Mesothelial cell of epicardium (in vitro differentiated cells): ENCODE results near the gene ZDHHC14. TPM values are rescaled to one million over a fixed set of nuclear protein-coding genes. Genes with fewer than 3 reads are reported as not detected.

Experiments used
- DNase-seq, 2 experiments: peaks; one replicate each; pipeline ENCODE4 v3.0.0; 2021; ENCODE audit warnings: low spot score in 2 of 2; ENCODE audit not compliant: unreplicated experiment in 2 of 2
- H3K27ac Mint-ChIP-seq: 2 replicates; pipeline ENCODE4 v1.8.0; 2021; ENCODE audit warnings: mixed read lengths
- H3K27me3 Mint-ChIP-seq: 2 replicates; pipeline ENCODE4 v1.8.0; 2021; ENCODE audit warnings: low read depth, mixed read lengths
- H3K36me3 Mint-ChIP-seq: 2 replicates; pipeline ENCODE4 v1.8.0; 2021; ENCODE audit warnings: mixed read lengths
- H3K4me1 Mint-ChIP-seq: 2 replicates; pipeline ENCODE4 v1.8.0; 2021; ENCODE audit warnings: mixed read lengths
- H3K4me3 Mint-ChIP-seq: 2 replicates; pipeline ENCODE4 v1.8.0; 2021; ENCODE audit warnings: mild to moderate bottlenecking, moderate library complexity, mixed read lengths
- H3K9me3 Mint-ChIP-seq: 2 replicates; pipeline ENCODE4 v1.8.0; 2021; ENCODE audit warnings: mixed read lengths
- total RNA-seq: library from RNA; stranded (reverse); gene quantifications from 3 replicates; pipeline ENCODE4 v1.2.1, GENCODE V29; 2021
- TF ChIP-seq, protein P1 (sequence below): fragments of 200-600 bp; sonication (generic); IDR thresholded peaks from one replicate; pipeline ENCODE4 v1.5.0; 2021; ENCODE audit warnings: antibody characterized with exemption; ENCODE audit not compliant: unreplicated experiment

ZDHHC14 gene
- total RNA-seq, 1 donor from 2014 or later, result 11.3 TPM

DNA sequence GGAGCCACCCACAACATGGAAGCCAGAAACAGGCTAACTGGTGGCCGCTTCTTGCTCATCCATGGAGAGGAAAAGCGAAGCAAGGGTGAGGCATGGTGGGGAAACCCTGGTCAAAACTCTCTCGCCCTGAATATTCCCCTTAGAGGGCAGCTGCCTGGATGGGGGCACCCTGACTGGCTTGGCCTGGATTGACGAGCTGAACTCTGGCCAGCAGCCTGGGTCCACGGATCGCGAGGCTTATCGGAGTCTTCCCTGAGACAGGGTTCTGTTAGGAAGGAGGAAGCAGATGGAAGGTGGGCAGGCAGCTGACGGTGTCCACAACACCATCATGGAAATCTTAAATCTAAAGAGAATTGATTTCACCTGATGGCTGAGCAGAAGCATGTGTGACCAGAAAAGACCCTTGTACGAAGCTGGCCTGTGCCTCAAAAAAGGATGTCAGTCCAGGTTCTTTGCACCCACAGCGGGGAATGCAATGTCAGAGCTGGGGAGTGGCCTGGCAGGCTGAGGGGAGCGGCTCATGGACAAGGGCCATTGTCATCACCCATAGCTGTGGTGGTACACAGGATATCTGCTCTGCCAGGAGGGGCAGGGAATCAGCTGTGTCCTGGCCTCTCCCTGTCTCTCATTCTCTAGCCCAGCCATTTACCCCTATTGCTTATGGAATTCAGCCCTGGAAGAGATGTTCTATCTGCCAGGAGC lies 332.6 kb downstream of the ZDHHC14 start:
- Mint-ChIP-seq H3K27me3 (no peaks in the 10 kb centered on the region), H3K36me3 (no peaks in the 10 kb centered on the region), H3K27ac (no peak overlapping the region), H3K4me3 (no peak overlapping the region), H3K4me1 (peaks cover 23% of the 10 kb centered on the region), H3K9me3 (no peaks in the 10 kb centered on the region)
- DNase-seq, result no peak
- TF ChIP-seq, protein P1, sequence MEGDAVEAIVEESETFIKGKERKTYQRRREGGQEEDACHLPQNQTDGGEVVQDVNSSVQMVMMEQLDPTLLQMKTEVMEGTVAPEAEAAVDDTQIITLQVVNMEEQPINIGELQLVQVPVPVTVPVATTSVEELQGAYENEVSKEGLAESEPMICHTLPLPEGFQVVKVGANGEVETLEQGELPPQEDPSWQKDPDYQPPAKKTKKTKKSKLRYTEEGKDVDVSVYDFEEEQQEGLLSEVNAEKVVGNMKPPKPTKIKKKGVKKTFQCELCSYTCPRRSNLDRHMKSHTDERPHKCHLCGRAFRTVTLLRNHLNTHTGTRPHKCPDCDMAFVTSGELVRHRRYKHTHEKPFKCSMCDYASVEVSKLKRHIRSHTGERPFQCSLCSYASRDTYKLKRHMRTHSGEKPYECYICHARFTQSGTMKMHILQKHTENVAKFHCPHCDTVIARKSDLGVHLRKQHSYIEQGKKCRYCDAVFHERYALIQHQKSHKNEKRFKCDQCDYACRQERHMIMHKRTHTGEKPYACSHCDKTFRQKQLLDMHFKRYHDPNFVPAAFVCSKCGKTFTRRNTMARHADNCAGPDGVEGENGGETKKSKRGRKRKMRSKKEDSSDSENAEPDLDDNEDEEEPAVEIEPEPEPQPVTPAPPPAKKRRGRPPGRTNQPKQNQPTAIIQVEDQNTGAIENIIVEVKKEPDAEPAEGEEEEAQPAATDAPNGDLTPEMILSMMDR, result no peak

DNA sequence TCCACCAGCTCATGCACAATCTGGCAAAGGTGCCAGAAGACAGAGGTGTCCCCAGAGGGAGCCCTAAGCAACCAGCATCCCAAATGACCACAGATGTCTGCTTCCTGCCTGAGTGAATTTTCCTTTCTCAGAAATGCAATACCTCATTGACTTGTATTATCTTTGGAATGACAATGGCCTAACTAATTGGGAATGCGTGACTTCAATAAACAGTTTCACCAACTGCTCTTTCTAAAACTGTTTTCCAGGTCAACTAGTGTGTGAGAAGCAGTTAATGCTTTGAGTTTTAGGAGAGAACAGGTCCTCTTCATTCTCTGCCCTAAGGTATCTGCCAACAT lies 333.1 kb downstream of the ZDHHC14 start:
- Mint-ChIP-seq H3K27ac (no peak overlapping the region), H3K4me1 (peaks cover 24% of the 10 kb centered on the region), H3K36me3 (no peaks in the 10 kb centered on the region), H3K9me3 (no peaks in the 10 kb centered on the region), H3K4me3 (no peak overlapping the region), H3K27me3 (no peaks in the 10 kb centered on the region)
- TF ChIP-seq, protein P1, result no peak
- no peak for DNase-seq

DNA sequence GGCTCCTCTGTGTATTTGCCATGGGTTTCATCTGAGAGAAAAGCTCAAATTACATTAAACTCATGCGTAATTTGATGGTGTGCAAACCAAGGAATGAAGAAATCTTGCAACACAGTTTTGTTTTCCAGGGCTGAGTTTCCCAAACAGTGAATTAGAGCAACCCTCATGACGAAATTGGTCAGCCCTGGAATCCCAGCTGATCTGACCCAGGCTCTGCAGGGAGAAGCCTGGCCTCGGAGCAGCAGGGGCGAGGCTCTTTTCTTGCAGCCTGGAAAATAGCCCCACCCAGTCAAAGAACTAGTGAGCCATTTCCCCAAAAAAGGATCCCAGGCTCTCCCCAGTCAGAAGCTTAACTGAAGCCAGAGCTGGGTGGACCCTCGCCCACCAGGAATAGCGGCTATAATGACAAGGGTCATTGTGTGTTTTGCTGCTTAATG lies 334.8 kb downstream of the ZDHHC14 start:
- no peak overlapping the region for H3K4me3 Mint-ChIP-seq
- no peak overlapping the region for H3K27ac Mint-ChIP-seq
- TF ChIP-seq, protein P1, result no peak
- no peaks in the 10 kb centered on the region for H3K36me3 Mint-ChIP-seq
- no peaks in the 10 kb centered on the region for H3K27me3 Mint-ChIP-seq
- H3K9me3 Mint-ChIP-seq, result no peaks in the 10 kb centered on the region
- H3K4me1 Mint-ChIP-seq, result peaks cover 28% of the 10 kb centered on the region
- DNase-seq, result no peak

DNA sequence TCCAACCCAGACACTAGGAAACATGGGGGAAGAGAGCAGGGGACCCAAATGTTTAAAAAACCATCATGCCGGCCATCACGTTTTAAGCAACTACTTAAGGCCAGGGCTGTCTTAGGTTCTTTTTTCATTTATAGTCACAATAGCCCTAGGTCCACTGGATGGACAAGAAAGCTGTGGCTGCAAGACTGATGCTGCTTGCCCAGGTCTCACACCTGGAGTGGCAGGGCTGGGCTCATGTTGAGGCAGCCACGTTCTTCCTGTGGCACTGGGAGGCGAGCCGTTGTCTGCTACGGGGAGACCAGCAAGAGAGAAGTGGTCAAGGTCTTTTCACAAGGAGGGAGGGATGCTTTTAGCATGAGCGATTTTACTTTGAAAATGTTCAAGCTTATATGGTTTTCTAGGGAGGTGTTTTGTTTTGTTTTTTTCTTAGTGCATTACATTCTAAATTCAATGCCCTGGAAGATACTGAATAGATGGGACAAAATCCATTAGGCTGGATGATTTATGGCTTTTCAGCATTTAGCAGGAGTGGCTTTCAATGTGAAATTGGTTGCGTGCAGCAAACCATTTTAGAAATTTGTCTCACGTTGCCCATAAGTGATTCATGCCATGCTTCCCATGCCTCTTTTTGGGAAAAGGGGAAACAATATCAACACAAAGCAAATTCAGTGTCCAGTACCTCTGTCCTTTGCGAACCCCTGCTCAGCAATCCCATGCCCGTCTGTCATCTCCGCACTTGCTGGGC lies 335.4 kb downstream of the ZDHHC14 start:
- Mint-ChIP-seq H3K9me3 (no peaks in the 10 kb centered on the region), H3K4me1 (peaks cover 28% of the 10 kb centered on the region), H3K27ac (peak overlapping the region; percentile 32), H3K4me3 (no peak overlapping the region), H3K36me3 (no peaks in the 10 kb centered on the region), H3K27me3 (no peaks in the 10 kb centered on the region)
- TF ChIP-seq, protein P1, result no peak
- DNase-seq, result no peak

DNA sequence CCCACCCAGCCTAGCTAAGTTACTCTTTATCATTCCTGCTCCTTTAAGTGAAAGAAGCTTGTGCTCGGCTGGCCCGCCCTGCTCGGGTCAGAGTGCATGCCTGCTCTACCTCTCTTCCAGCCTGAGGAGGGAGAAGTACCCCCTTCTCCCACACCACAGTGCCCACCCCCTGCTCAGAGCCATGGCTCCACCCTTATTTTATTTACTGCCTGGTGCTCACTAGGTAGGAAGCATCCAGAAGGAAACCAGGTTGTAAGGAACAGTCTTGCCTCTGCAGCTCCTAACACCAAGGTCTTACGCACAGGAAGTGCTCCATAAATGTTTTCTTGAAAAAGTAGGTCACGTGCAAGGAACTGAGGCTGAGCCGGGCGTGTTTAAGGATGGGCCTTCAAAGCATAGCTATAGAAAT lies 336.4 kb downstream of the ZDHHC14 start:
- H3K9me3 Mint-ChIP-seq, result no peaks in the 10 kb centered on the region
- no peak for DNase-seq
- H3K4me3 Mint-ChIP-seq, result no peak overlapping the region
- H3K27ac Mint-ChIP-seq, result no peak overlapping the region
- H3K4me1 Mint-ChIP-seq, result peaks cover 28% of the 10 kb centered on the region
- no peaks in the 10 kb centered on the region for H3K27me3 Mint-ChIP-seq
- no peaks in the 10 kb centered on the region for H3K36me3 Mint-ChIP-seq
- TF ChIP-seq, protein P1, result no peak
